Activated T-helper 17 cell treated with anti-CD3 and anti-CD28 coated beads, Interleukin-2, amount 50 U/mL, for 72 hours (primary cell): ENCODE results near the gene SGMS1. TPM values are rescaled to one million over a fixed set of nuclear protein-coding genes. Genes with fewer than 3 reads are reported as not detected.
"Not testable (repeated sequence)": the region's sequence is repeated elsewhere in the genome, so short reads cannot be mapped to it uniquely, and the experiment has no call there.

Source experiments
- ATAC-seq: fragments of 150-1000 bp; cut with Tn5 transposase; replicated peaks from 2 replicates; pipeline ENCODE4 v1.10.0; 2021; ENCODE audit warnings: mild to moderate bottlenecking, moderate library complexity
- H3K27ac Mint-ChIP-seq: one replicate; pipeline ENCODE4 v1.8.0; 2022; ENCODE audit warnings: mixed read lengths
- H3K27me3 Mint-ChIP-seq: one replicate; pipeline ENCODE4 v1.8.0; 2022; ENCODE audit warnings: mixed read lengths
- H3K36me3 Mint-ChIP-seq: one replicate; pipeline ENCODE4 v1.8.0; 2022; ENCODE audit warnings: low read depth, mild to moderate bottlenecking, mixed read lengths
- H3K4me1 Mint-ChIP-seq: one replicate; pipeline ENCODE4 v1.8.0; 2022; ENCODE audit warnings: mixed read lengths
- H3K4me3 Mint-ChIP-seq: one replicate; pipeline ENCODE4 v1.8.0; 2022; ENCODE audit warnings: mild to moderate bottlenecking, mixed read lengths
- H3K9me3 Mint-ChIP-seq: one replicate; pipeline ENCODE4 v1.8.0; 2022; ENCODE audit warnings: mixed read lengths
- total RNA-seq, 2 donors: library from RNA; stranded (reverse); gene quantifications; one replicate each; pipeline ENCODE4 v1.2.3, GENCODE V29; 2022

SGMS1 gene
- total RNA-seq, 2 donors from 2014 or later = 13.4 to 22.4 TPM

DNA sequence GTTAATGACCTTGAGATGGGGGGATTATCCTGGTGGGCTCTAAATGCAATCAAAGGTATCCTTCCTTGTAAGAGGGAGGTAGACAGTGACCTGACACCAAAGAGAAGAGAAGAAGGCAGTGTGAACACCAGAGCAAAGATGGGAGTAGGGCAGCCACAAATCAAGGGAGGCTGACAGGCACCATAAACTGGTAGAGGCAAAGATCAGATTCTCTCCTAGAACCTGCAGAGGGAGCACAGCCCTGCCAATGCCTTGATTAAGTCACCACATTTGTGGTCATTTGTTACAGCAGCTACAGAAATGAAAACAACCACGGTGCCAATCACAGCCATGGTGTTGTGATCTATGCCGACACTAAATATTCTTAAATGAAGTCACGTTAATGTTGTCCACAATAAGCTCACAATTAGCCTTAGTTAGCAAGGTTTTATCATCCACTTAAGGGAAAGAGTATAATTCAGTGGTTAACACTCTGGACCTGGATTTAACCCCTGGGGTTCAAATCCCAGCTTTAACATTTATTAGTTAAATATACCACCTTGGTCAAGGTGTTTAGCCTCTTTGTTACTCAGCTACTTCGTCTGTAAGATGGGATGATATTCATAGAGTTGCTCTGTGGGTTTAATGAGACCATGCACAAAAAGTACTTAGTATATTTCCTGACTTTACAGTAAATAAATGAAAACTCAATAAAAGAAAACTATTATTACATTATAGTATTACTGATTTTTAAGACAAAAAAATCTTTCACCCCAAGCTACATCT lies 70.8 kb downstream of the SGMS1 start:
- H3K27me3 Mint-ChIP-seq = no peaks in the 10 kb centered on the region
- peaks cover 34% of the 10 kb centered on the region for H3K4me1 Mint-ChIP-seq
- no peak overlapping the region for H3K27ac Mint-ChIP-seq
- H3K36me3 Mint-ChIP-seq = no peaks in the 10 kb centered on the region
- no peaks in the 10 kb centered on the region for H3K9me3 Mint-ChIP-seq
- no peak overlapping the region for H3K4me3 Mint-ChIP-seq
- ATAC-seq = peak; percentile 78

DNA sequence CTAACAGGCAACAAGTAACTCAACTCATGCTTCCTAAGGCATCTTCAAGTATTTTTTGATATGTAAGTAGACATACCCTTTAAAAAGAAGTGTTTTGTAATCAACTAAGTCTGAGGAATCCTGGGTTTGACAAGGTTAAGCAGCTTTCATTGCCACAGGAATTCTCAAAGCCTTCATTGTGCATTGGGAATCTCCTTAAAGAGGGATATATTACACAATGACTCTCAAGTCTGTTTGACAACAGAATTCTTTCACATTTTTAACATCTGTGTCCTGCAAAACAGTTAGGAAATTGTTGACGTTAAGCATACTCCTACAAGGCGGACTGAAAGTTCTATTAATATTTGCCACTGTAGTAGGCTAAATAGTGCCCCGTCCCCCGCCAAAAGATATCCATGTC lies 71.4 kb downstream of the SGMS1 start:
- H3K27me3 Mint-ChIP-seq = no peaks in the 10 kb centered on the region
- H3K27ac Mint-ChIP-seq = no peak overlapping the region
- no peak overlapping the region for H3K4me3 Mint-ChIP-seq
- H3K36me3 Mint-ChIP-seq = no peaks in the 10 kb centered on the region
- no peaks in the 10 kb centered on the region for H3K9me3 Mint-ChIP-seq
- no peak for ATAC-seq
- peaks cover 41% of the 10 kb centered on the region for H3K4me1 Mint-ChIP-seq

- Mint-ChIP-seq H3K36me3 (no peaks in the 10 kb centered on the region), H3K27me3 (no peaks in the 10 kb centered on the region), H3K4me3 (no peak overlapping the region), H3K27ac (no peak overlapping the region), H3K9me3 (no peaks in the 10 kb centered on the region), H3K4me1 (peaks cover 45% of the 10 kb centered on the region)
- ATAC-seq = no peak
These were observed 71.9 kb downstream of the SGMS1 start for GRCh38 chr10:50551894-50552293.

DNA sequence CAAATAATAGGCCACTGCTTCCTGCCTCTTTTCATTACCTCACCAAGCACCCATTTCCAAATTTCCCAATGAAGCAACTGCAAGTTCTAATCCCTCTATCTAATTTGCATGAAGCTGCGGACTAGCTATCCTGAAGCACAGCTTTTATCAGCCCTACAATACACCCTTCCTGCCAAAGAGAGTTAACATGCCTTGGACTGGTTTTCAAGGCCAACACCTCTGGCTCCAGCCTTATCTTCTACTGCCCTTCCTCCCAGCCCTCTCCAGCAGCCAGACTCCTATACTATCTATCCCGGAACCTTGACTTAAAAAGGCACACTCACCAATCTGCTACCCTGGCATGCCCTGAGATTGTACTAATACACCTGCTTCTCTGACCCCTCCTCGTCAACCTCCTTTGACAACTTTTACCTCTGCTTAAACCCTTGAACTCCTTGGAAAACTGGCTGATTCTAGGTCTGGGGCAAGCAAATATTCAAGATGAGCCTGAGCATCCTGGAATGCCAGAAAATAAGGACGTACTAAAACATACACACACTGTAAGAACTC lies 73.4 kb downstream of the SGMS1 start:
- no peak overlapping the region for H3K27ac Mint-ChIP-seq
- no peaks in the 10 kb centered on the region for H3K9me3 Mint-ChIP-seq
- H3K4me3 Mint-ChIP-seq = no peak overlapping the region
- H3K27me3 Mint-ChIP-seq = no peaks in the 10 kb centered on the region
- no peak for ATAC-seq
- peaks cover 43% of the 10 kb centered on the region for H3K4me1 Mint-ChIP-seq
- H3K36me3 Mint-ChIP-seq = no peaks in the 10 kb centered on the region

DNA sequence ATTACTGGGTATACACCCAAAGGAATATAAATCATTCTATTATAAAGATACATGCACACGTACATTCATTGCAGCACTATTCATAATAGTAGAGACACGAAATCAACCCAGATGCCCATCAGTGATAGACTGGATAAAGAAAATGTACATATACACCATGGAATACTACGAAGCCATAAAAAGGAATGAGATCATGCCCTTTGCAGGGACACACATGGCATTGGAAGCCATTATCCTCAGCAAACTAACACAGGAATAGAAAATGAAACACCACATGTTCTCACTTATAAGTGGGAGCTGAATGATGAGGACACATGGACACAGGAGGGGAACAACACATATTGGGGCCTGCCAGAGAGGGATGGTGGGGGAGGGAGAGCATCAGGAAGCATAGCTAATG lies 74.6 kb downstream of the SGMS1 start:
- ATAC-seq, H3K27me3 Mint-ChIP-seq: not testable (repeated sequence)

DNA sequence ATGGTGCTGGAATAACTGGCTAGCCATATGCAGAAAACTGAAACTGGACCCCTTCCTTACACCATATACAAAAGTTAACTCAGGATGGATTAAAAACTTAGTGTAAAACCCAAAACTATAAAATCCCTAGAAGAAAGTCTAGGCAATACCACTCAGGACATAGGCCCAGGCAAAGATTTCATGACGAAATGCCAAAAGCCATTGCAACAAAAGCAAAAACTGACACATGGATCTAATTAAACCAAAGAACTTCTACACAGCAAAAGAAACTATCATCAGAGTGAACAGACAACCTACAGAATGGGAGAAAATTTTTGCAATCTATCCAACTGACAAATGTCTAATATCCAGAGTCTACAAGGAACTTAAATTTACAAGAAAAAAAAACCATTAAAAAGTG lies 75.3 kb downstream of the SGMS1 start:
- not testable (repeated sequence) for ATAC-seq, H3K9me3 Mint-ChIP-seq, H3K27me3 Mint-ChIP-seq, H3K4me3 Mint-ChIP-seq, H3K36me3 Mint-ChIP-seq, H3K27ac Mint-ChIP-seq
- H3K4me1 Mint-ChIP-seq = peaks cover 46% of the 10 kb centered on the region

More for the DNA sequence above, 74.6 kb downstream of the SGMS1 start:
- H3K9me3 Mint-ChIP-seq, H3K4me3 Mint-ChIP-seq, H3K27ac Mint-ChIP-seq, H3K36me3 Mint-ChIP-seq: not testable (repeated sequence)
- peaks cover 52% of the 10 kb centered on the region for H3K4me1 Mint-ChIP-seq

GRCh38 chr10:50546287-50546686 lies 77.5 kb downstream of the SGMS1 start:
- not testable (repeated sequence) for H3K36me3 Mint-ChIP-seq, H3K27me3 Mint-ChIP-seq, ATAC-seq, H3K9me3 Mint-ChIP-seq, H3K27ac Mint-ChIP-seq
- Mint-ChIP-seq H3K4me1 (peaks cover 52% of the 10 kb centered on the region), H3K4me3 (peak overlapping the region; percentile 28)

- Mint-ChIP-seq H3K36me3 (peaks cover 1% of the 10 kb centered on the region), H3K9me3 (no peaks in the 10 kb centered on the region), H3K27ac (no peak overlapping the region), H3K4me1 (peaks cover 54% of the 10 kb centered on the region), H3K27me3 (no peaks in the 10 kb centered on the region), H3K4me3 (peak overlapping the region; percentile 28)
- no peak for ATAC-seq
These were observed 77.9 kb downstream of the SGMS1 start for GRCh38 chr10:50545846-50546245.

DNA sequence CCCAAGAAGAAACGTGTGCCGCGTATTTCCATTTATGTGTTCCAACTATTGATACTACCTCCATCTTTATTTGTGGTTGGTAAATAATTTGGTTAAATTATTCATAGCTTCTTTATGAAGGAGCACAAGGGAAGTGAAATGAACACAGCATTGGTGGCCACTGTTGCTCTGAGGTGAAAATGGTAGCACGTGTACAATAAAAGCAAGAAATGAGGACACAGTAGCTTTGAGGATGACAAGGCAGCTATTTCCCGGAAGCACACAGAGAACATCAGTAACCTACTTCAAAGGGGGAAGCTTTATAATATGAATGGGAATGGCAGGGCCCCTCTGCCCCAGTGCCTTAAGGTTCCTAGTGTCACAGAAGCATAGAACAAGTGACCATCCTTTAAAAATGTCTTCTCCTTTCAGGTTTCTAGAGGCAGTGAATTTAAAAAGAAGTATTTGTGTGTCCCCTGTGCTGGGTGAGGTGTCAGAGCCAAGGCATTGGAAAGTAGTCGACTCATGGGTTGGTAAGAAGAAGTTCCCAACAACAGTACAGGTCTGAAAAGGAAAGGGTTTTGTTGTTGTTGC lies 78.8 kb downstream of the SGMS1 start:
- H3K4me1 Mint-ChIP-seq = peaks cover 57% of the 10 kb centered on the region
- no peaks in the 10 kb centered on the region for H3K27me3 Mint-ChIP-seq
- no peak for ATAC-seq
- peak overlapping the region; percentile 28 for H3K4me3 Mint-ChIP-seq
- H3K36me3 Mint-ChIP-seq = peaks cover 7% of the 10 kb centered on the region
- peak overlapping the region; percentile 77 for H3K27ac Mint-ChIP-seq
- H3K9me3 Mint-ChIP-seq = no peaks in the 10 kb centered on the region

GRCh38 chr10:50544095-50544856 lies 79.5 kb downstream of the SGMS1 start:
- H3K27me3 Mint-ChIP-seq = no peaks in the 10 kb centered on the region
- peaks cover 59% of the 10 kb centered on the region for H3K4me1 Mint-ChIP-seq
- peak overlapping the region; percentile 28 for H3K4me3 Mint-ChIP-seq
- H3K36me3 Mint-ChIP-seq = peaks cover 7% of the 10 kb centered on the region
- H3K27ac Mint-ChIP-seq = peak overlapping the region; percentile 77
- ATAC-seq = no peak
- no peaks in the 10 kb centered on the region for H3K9me3 Mint-ChIP-seq

- Mint-ChIP-seq H3K27me3 (no peaks in the 10 kb centered on the region), H3K27ac (no peak overlapping the region), H3K9me3 (no peaks in the 10 kb centered on the region), H3K4me3 (no peak overlapping the region), H3K4me1 (peaks cover 61% of the 10 kb centered on the region), H3K36me3 (peaks cover 7% of the 10 kb centered on the region)
- ATAC-seq = no peak
These were observed 80.9 kb downstream of the SGMS1 start for GRCh38 chr10:50542871-50543270.

GRCh38 chr10:50541921-50542320 lies 81.8 kb downstream of the SGMS1 start:
- Mint-ChIP-seq H3K4me1 (peaks cover 53% of the 10 kb centered on the region), H3K27ac (peak overlapping the region; percentile 84), H3K9me3 (no peaks in the 10 kb centered on the region), H3K27me3 (no peaks in the 10 kb centered on the region), H3K36me3 (peaks cover 7% of the 10 kb centered on the region), H3K4me3 (peak overlapping the region; percentile 49)
- ATAC-seq = no peak

DNA sequence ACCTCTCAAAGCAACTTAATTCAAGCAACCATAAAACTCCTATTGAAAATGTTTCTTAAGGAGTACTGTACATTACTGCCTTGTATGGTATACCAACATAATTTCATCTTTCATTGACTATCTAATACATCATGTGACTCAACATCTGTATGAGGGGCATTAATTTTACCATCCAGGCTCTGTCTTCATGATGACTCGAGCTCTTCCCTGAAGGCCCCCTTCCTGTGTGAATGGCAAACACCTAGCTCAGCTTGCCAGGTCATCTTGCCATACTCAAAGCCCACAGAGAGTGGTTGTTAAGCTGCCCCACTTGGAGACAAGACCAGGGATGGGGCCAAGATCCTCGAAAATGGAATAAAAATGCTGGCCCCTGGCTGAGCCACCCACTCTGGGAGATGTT lies 82.4 kb downstream of the SGMS1 start:
- no peak for ATAC-seq
- H3K36me3 Mint-ChIP-seq = peaks cover 7% of the 10 kb centered on the region
- H3K4me3 Mint-ChIP-seq = peak overlapping the region; percentile 49
- H3K4me1 Mint-ChIP-seq = peaks cover 58% of the 10 kb centered on the region
- no peaks in the 10 kb centered on the region for H3K9me3 Mint-ChIP-seq
- H3K27ac Mint-ChIP-seq = peak overlapping the region; percentile 84
- H3K27me3 Mint-ChIP-seq = no peaks in the 10 kb centered on the region

DNA sequence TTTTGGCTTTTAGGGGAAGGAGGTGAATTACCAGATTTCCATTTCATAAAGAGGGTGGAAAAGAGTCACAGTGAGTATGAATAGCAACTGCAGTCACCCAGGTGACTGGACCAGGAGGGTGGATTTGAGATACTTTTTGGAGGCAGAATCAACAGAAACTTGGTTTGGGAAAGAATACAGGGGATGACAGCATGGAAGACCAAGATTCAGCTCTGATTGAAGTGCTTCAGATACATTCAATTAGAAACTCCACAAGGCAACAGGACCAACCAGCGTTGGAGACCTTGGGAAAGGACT lies 83.0 kb downstream of the SGMS1 start:
- peak; percentile 58 for ATAC-seq
- H3K36me3 Mint-ChIP-seq = peaks cover 7% of the 10 kb centered on the region
- peak overlapping the region; percentile 84 for H3K27ac Mint-ChIP-seq
- H3K9me3 Mint-ChIP-seq = no peaks in the 10 kb centered on the region
- peak overlapping the region; percentile 49 for H3K4me3 Mint-ChIP-seq
- no peaks in the 10 kb centered on the region for H3K27me3 Mint-ChIP-seq
- H3K4me1 Mint-ChIP-seq = peaks cover 58% of the 10 kb centered on the region
